Activated CD8-positive, alpha-beta memory T cell treated with anti-CD3 and anti-CD28 coated beads for 24 hours (primary cell): ENCODE results near the gene SRGAP3.
A peak's percentile ranks its signal among the peaks of the same experiment; 100 is the strongest.

Source experiments
- DNase-seq: peaks from one replicate; pipeline ENCODE4 v3.0.0-alpha.2; 2020

Gene SRGAP3

GRCh38 chr3:9169956-9170850, 79.2 kb downstream of the SRGAP3 start:
- DNase-seq = peak; percentile 64

GRCh38 chr3:9169326-9169725, 80.1 kb downstream of the SRGAP3 start:
- no peak for DNase-seq

GRCh38 chr3:9168241-9168741, 81.2 kb downstream of the SRGAP3 start:
- DNase-seq = peak; percentile 68

GRCh38 chr3:9167222-9167621, 82.2 kb downstream of the SRGAP3 start:
- no peak for DNase-seq

GRCh38 chr3:9165421-9165820, 84.0 kb downstream of the SRGAP3 start:
- no peak for DNase-seq

- DNase-seq = no peak
Observed at GRCh38 chr3:9163289-9163688, 86.2 kb downstream of the SRGAP3 start.

GRCh38 chr3:9161811-9162210, 87.6 kb downstream of the SRGAP3 start:
- no peak for DNase-seq

GRCh38 chr3:9161298-9161697, 88.1 kb downstream of the SRGAP3 start:
- DNase-seq = no peak

- DNase-seq = no peak
Observed at GRCh38 chr3:9158865-9159630, 90.4 kb downstream of the SRGAP3 start.

- no peak for DNase-seq
Observed at GRCh38 chr3:9157651-9158362, 91.6 kb downstream of the SRGAP3 start.

GRCh38 chr3:9156604-9157003, 92.8 kb downstream of the SRGAP3 start:
- no peak for DNase-seq

- no peak for DNase-seq
Observed at GRCh38 chr3:9155028-9155427, 94.4 kb downstream of the SRGAP3 start.

GRCh38 chr3:9153904-9154619, 95.4 kb downstream of the SRGAP3 start:
- DNase-seq = no peak

- DNase-seq = no peak
Observed at GRCh38 chr3:9151240-9151639, 98.2 kb downstream of the SRGAP3 start.

- no peak for DNase-seq
Observed at GRCh38 chr3:9149566-9149965, 99.9 kb downstream of the SRGAP3 start.

- no peak for DNase-seq
Observed at GRCh38 chr3:9147896-9148266, 101.6 kb downstream of the SRGAP3 start.

- no peak for DNase-seq
Observed at GRCh38 chr3:9147215-9147895, 102.1 kb downstream of the SRGAP3 start.

GRCh38 chr3:9146367-9147071, 102.9 kb downstream of the SRGAP3 start:
- DNase-seq = no peak

GRCh38 chr3:9143184-9143583, 106.3 kb downstream of the SRGAP3 start:
- DNase-seq = no peak

GRCh38 chr3:9142362-9142761, 107.1 kb downstream of the SRGAP3 start:
- DNase-seq = no peak

GRCh38 chr3:9141928-9142289, 107.5 kb downstream of the SRGAP3 start:
- DNase-seq = no peak
